ENCODE measurements around the gene ADAM15.

Gene ADAM15

DNA sequence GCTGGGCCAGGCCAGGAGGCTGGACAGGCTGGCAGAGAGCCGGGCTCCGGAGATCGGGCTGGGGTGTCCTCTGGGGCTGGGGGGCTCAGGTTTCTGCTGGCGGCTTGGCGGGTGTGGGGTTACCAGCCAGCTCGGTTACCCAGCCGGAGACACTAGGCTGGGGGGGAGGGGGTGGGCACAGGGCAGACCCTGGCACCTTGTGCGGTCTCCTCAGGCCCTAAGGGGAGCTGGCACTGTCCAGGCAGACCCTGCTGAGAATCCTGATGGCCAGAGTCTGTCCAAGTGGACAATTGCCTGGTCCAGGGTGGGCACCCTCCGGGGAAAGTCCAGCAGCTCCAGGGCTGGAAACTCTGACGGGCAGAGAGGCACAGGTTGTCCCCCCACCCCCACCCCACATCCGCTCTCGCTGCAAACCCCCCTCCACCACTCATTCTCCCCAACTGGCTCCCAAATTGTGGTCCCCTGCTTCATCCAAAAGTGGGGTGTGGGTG, 41.9 kb upstream of the ADAM15 start:
- no peak overlapping the region for H3K4me3 ChIP-seq (ENCODE audit: low read depth, low read length)
- TF ChIP-seq CTCF (conservative IDR thresholded peaks at IDR 0.05; ENCODE audit: low read depth, low read length) = no peak
- DNase-seq (ENCODE audit: low read depth) = no peak

GRCh38 chr1:155009742-155010141, 41.4 kb upstream of the ADAM15 start:
- H3K4me3 ChIP-seq (ENCODE audit: low read depth, low read length) = no peak overlapping the region
- TF ChIP-seq CTCF (conservative IDR thresholded peaks at IDR 0.05; ENCODE audit: low read depth, low read length) = no peak
- no peak for DNase-seq (ENCODE audit: low read depth)

DNA sequence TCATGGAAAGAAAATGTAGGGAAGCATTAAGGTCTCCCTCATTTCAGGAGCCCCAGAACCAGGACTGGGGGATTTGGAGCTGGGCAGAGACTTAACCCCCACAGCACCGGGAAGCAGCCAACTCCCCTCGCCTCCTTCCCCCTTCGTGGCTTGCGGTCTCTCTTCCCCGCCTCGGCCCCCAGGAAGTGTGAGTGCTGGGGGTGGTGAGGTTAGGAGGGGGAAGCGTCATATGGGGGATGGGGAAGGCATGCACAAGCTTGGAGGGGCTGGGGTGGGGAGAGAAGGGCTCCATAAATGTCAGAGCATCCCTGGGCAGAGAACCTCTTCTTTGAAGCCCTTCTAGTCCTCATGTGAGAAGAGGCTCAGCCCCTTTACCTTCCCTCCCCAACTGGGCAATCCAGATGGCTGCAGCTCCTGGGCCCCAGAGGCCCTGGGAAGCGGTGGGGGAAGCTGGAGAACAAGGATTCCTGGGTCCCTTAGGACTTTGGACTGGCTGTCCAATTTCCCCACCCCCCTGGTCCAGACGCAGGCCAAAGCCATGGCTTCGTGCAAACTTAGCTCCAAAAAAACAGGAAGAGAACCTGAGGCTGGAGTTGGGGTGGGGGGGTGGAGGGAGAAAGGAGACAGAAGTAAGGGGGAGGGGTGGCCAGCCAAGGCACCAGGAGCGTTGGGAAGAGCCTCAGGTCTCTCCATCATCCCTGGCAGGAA, 40.8 kb upstream of the ADAM15 start:
- DNase-seq (ENCODE audit: low read depth) = no peak
- no peak for TF ChIP-seq CTCF (conservative IDR thresholded peaks at IDR 0.05; ENCODE audit: low read depth, low read length)
- no peak overlapping the region for H3K4me3 ChIP-seq (ENCODE audit: low read depth, low read length)

- H3K4me3 ChIP-seq (ENCODE audit: low read depth, low read length) = no peak overlapping the region
- TF ChIP-seq CTCF (conservative IDR thresholded peaks at IDR 0.05; ENCODE audit: low read depth, low read length) = no peak
- DNase-seq (ENCODE audit: low read depth) = no peak
These were observed 40.1 kb upstream of the ADAM15 start for GRCh38 chr1:155011004-155011416.

GRCh38 chr1:155011437-155012025, 39.6 kb upstream of the ADAM15 start:
- no peak for DNase-seq (ENCODE audit: low read depth)
- no peak overlapping the region for H3K4me3 ChIP-seq (ENCODE audit: low read depth, low read length)

DNA sequence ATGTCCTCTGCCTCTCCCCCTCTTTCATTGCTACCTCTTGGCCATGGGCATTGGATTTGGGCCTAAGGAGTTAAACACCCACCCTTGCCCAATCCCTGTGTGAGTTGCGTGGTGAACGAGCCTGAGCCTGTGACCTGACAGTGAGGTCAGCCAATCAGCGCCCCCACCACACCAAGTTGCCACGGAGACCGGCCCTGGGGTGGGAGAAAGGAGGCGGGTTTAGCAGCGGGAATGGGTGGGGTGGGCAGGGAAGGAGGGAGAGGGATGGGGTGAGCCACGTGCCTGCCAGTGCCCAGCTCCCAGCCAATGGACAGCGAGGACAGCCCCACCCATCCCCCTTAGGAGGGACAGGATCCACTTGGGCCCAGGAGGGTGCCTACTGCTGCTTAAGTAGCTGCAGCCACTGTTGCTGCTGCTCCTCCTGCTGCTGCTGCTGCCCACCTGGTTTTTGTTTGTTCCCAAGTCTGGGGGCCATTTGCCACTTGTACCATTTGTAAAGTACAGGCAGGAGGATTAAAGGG, 39.0 kb upstream of the ADAM15 start:
- no peak for TF ChIP-seq CTCF (conservative IDR thresholded peaks at IDR 0.05; ENCODE audit: low read depth, low read length)
- no peak overlapping the region for H3K4me3 ChIP-seq (ENCODE audit: low read depth, low read length)
- peak; percentile 53 for DNase-seq (ENCODE audit: low read depth)

More at GRCh38 chr1:155011437-155012025, 39.6 kb upstream of the ADAM15 start:
- TF ChIP-seq CTCF (conservative IDR thresholded peaks at IDR 0.05; ENCODE audit: low read depth, low read length) = no peak
